ENCODE measurements around the gene LRGUK. TPM values are rescaled to one million over a fixed set of nuclear protein-coding genes. Genes with fewer than 3 reads are reported as not detected.
"Not testable (repeated sequence)": the region's sequence is repeated elsewhere in the genome, so short reads cannot be mapped to it uniquely, and the experiment has no call there.

The LRGUK gene
- total RNA-seq, 1 experiment from 2014 or later = 1.5 TPM

- peak overlapping the region in 1 of 3 experiments; percentile 22; a peak in 3 of 7 replicates for H3K27ac Mint-ChIP-seq
- H2AFZ ChIP-seq (ENCODE audit: low read length); H3K27ac ChIP-seq (ENCODE audit: insufficient read length, low read depth, low read length); H3T11ph ChIP-seq (ENCODE audit: low read length); H3K4me1 ChIP-seq (ENCODE audit: insufficient read depth, low read length); H3K23me2 ChIP-seq (ENCODE audit: insufficient read length, low read depth, low read length, poor library complexity, severe bottlenecking); H3K9ac ChIP-seq (ENCODE audit: extremely low read depth, insufficient read length, low read length); H4K91ac ChIP-seq (ENCODE audit: insufficient read length, low read depth, low read length); H3K14ac ChIP-seq (ENCODE audit: insufficient read depth, low read length); H3K79me1 ChIP-seq (ENCODE audit: insufficient read depth, low read depth, low read length, poor library complexity, severe bottlenecking); H2BK120ac ChIP-seq (ENCODE audit: low read depth, low read length, poor library complexity, severe bottlenecking); H3K27me3 Mint-ChIP-seq (ENCODE audit: low read depth); H3K56ac ChIP-seq (ENCODE audit: insufficient read length, low read depth, low read length); H2BK5ac ChIP-seq (ENCODE audit: insufficient read length, low read length); H3K9me3 ChIP-seq (ENCODE audit: control insufficient read depth, low read depth, low read length); H3K27me3 ChIP-seq (ENCODE audit: insufficient read depth, low read length); H3K4me3 Mint-ChIP-seq; H3K23ac ChIP-seq (ENCODE audit: insufficient read length, low read depth, low read length); H2BK15ac ChIP-seq (ENCODE audit: low read depth, low read length); H3K18ac ChIP-seq (ENCODE audit: insufficient read length, low read depth, low read length); H3K79me2 ChIP-seq (ENCODE audit: insufficient read depth, low read length); H2BK20ac ChIP-seq (ENCODE audit: low read depth, low read length, poor library complexity, severe bottlenecking); DNase-seq; H3K4ac ChIP-seq (ENCODE audit: low read depth, low read length); H4K8ac ChIP-seq (replicated peaks; ENCODE audit: insufficient read length, low read depth, low read length); H4K20me1 ChIP-seq (ENCODE audit: control insufficient read depth, insufficient read depth, insufficient read length); H2AK5ac ChIP-seq (ENCODE audit: insufficient read length, low read length); H4K5ac ChIP-seq (ENCODE audit: insufficient read length, low read depth, low read length); H2BK12ac ChIP-seq (ENCODE audit: insufficient read length, low read depth, low read length); H3K4me2 ChIP-seq (ENCODE audit: insufficient read depth, insufficient read length, low read length): not testable (repeated sequence)
- peaks cover 18 to 25% (median 23%) of the 10 kb centered on the region in 3 experiments for H3K36me3 Mint-ChIP-seq (ENCODE audit: insufficient read depth in 1 of 3, low read depth in 3 of 3)
- WGBS (ENCODE audit: extremely low coverage, insufficient read length, low lambda C conversion rate) = no CpG with 5 or more reads among the region's 2 CpGs
- H3K4me1 Mint-ChIP-seq = peaks cover 7 to 15% of the 10 kb centered on the region in 2 experiments
- H3K9me3 Mint-ChIP-seq = peaks cover 11 to 15% of the 10 kb centered on the region in 2 experiments
Observed at GRCh38 chr7:134077560-134077959, 49.6 kb upstream of the LRGUK start.
